ENCODE results near the gene YTHDC1.
A peak's percentile ranks its signal among the peaks of the same experiment; 100 is the strongest.

DNA sequence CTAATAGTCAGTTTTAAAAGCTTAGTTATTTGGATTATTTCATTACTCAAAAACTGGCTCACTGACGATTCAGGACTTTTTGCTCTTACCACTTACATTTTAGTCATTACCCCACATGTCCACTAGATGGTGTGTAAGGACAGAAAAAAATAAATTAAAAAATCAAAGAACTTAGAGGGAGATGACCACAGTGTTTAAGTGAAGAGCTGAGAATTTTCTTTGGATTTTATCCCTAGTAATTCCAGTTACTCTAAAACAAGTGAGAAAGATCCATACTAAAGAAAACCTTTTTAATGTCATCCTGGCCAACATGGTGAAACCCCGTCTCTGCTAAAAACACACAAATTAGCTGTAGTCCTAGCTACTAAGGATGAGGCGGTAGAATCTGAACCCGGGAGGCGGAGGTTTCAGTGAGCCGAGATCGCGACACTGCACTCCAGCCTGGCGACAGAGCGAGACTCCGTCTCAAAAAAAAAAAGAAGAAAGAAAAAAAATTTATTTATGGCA is 78.0 kb downstream of the YTHDC1 start:
- TF ChIP-seq, protein P1, sequence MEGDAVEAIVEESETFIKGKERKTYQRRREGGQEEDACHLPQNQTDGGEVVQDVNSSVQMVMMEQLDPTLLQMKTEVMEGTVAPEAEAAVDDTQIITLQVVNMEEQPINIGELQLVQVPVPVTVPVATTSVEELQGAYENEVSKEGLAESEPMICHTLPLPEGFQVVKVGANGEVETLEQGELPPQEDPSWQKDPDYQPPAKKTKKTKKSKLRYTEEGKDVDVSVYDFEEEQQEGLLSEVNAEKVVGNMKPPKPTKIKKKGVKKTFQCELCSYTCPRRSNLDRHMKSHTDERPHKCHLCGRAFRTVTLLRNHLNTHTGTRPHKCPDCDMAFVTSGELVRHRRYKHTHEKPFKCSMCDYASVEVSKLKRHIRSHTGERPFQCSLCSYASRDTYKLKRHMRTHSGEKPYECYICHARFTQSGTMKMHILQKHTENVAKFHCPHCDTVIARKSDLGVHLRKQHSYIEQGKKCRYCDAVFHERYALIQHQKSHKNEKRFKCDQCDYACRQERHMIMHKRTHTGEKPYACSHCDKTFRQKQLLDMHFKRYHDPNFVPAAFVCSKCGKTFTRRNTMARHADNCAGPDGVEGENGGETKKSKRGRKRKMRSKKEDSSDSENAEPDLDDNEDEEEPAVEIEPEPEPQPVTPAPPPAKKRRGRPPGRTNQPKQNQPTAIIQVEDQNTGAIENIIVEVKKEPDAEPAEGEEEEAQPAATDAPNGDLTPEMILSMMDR (IDR thresholded peaks at IDR 0.05), result peak; percentile 76
- no peak for TF ChIP-seq EP300 (IDR thresholded peaks at IDR 0.05; ENCODE audit: borderline replicate concordance in 1 of 2, low read depth in 1 of 2, low read length in 1 of 2)
- peak; percentile 79 for TF ChIP-seq RAD21 (IDR thresholded peaks at IDR 0.05; ENCODE audit: low read length)

All from SK-N-SH (cell line).